GM21717 (cell line): ENCODE data around the gene LGALS4.
"Not testable (repeated sequence)": the region's sequence is repeated elsewhere in the genome, so short reads cannot be mapped to it uniquely, and the experiment has no call there.

Experiments used
- ATAC-seq: cut with Tn5 transposase; IDR thresholded peaks from one replicate; pipeline ENCODE4 v1.9.1; 2021; ENCODE audit warnings: mild to moderate bottlenecking, moderate library complexity; ENCODE audit not compliant: unreplicated experiment

The LGALS4 gene

GRCh38 chr19:38842439-38843174 is 29.9 kb upstream of the LGALS4 start:
- ATAC-seq, result no peak

GRCh38 chr19:38841787-38842438 is 29.2 kb upstream of the LGALS4 start:
- ATAC-seq, result no peak

- ATAC-seq, result no peak
These were observed 28.5 kb upstream of the LGALS4 start for GRCh38 chr19:38841180-38841766.

GRCh38 chr19:38840583-38840968 is 27.8 kb upstream of the LGALS4 start:
- ATAC-seq, result no peak

GRCh38 chr19:38839816-38840582 is 27.3 kb upstream of the LGALS4 start:
- ATAC-seq, result no peak

- ATAC-seq, result no peak
These were observed 26.4 kb upstream of the LGALS4 start for GRCh38 chr19:38838986-38839761.

GRCh38 chr19:38838208-38838985 is 25.7 kb upstream of the LGALS4 start:
- ATAC-seq, result no peak

- ATAC-seq, result no peak
These were observed 24.9 kb upstream of the LGALS4 start for GRCh38 chr19:38837656-38838121.

- no peak for ATAC-seq
These were observed 24.4 kb upstream of the LGALS4 start for GRCh38 chr19:38836983-38837626.

- no peak for ATAC-seq
These were observed 23.6 kb upstream of the LGALS4 start for GRCh38 chr19:38836159-38836982.

- ATAC-seq, result no peak
These were observed 21.8 kb upstream of the LGALS4 start for GRCh38 chr19:38834590-38834989.

- ATAC-seq, result no peak
These were observed 21.4 kb upstream of the LGALS4 start for GRCh38 chr19:38834104-38834490.

GRCh38 chr19:38833092-38833425 is 20.3 kb upstream of the LGALS4 start:
- no peak for ATAC-seq

- ATAC-seq, result peak; percentile 46
These were observed 18.4 kb upstream of the LGALS4 start for GRCh38 chr19:38831142-38831605.

- no peak for ATAC-seq
These were observed 17.4 kb upstream of the LGALS4 start for GRCh38 chr19:38830039-38830733.

GRCh38 chr19:38829203-38829602 is 16.5 kb upstream of the LGALS4 start:
- not testable (repeated sequence) for ATAC-seq

GRCh38 chr19:38826856-38827551 is 14.3 kb upstream of the LGALS4 start:
- ATAC-seq, result no peak
